GM23338 (cell line): ENCODE results near the gene STK38.

Experiments used
- EZH2 ChIP-seq: fragments of 200-600 bp; sonication (generic); IDR thresholded peaks from one replicate; pipeline ENCODE4 v1.8.0; 2017; ENCODE audit warnings: antibody characterized with exemption, mild to moderate bottlenecking, low read depth; ENCODE audit not compliant: unreplicated experiment
- TF ChIP-seq, protein P1 (sequence below), 2 experiments: fragments of 200-600 bp in 1 of 2; sonication (generic) in 1 of 2; conservative IDR thresholded peaks; 2 replicates each; pipeline versions ENCODE4 v1.5.1 to v1.6.1; 2016 to 2017; ENCODE audit warnings: antibody characterized with exemption in 2 of 2, low read depth in 2 of 2, mild to moderate bottlenecking in 2 of 2, moderate library complexity in 1 of 2

DNA sequence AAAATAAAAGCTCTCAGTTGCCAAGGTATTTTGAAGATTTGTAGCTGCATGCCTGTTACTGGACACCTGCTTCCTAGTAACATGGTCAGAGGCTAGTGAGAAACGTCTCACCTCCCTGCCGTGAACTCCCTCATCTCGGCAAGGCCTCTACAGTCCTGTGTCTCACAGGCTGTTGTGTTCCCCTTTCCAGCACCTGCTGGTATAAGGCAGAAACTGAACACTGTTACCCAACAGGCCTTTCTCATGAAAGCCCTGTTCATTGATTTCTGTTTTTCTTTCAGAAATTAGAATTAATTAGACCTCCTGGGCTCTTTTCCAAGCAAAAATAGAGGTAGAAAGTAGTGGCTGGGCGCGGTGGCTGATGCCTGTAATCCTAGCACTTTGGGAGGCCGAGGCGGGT is 29.3 kb upstream of the STK38 start:
- TF ChIP-seq, protein P1, sequence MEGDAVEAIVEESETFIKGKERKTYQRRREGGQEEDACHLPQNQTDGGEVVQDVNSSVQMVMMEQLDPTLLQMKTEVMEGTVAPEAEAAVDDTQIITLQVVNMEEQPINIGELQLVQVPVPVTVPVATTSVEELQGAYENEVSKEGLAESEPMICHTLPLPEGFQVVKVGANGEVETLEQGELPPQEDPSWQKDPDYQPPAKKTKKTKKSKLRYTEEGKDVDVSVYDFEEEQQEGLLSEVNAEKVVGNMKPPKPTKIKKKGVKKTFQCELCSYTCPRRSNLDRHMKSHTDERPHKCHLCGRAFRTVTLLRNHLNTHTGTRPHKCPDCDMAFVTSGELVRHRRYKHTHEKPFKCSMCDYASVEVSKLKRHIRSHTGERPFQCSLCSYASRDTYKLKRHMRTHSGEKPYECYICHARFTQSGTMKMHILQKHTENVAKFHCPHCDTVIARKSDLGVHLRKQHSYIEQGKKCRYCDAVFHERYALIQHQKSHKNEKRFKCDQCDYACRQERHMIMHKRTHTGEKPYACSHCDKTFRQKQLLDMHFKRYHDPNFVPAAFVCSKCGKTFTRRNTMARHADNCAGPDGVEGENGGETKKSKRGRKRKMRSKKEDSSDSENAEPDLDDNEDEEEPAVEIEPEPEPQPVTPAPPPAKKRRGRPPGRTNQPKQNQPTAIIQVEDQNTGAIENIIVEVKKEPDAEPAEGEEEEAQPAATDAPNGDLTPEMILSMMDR (conservative IDR thresholded peaks at IDR 0.05; ENCODE audit: low read depth in 2 of 2), result no peak
- no peak for TF ChIP-seq EZH2
